ENCODE results near the gene LRRC8A.

LRRC8A gene

DNA sequence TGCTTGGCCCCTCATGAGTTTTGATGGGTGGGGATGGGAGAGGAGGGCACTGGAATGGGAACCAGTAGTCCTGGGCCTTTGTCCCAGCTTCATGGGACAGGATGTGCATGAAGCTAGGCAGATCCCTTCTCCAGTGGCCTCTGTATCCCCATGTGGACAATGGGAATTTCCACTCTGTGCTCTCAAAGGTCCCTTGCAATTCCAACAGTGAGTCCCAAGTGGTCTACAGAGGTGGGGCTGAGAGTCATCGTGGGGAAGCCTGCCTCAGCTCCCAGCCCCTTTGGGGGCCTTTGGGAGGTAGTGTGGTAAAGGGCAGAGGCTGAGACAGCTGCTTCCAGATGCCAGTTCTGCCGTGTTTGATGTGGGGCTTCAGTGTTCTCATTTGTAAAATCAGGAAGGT, 37.0 kb downstream of the LRRC8A start:
- TF ChIP-seq CTCF (conservative IDR thresholded peaks at IDR 0.05) (no peak), ZFX (IDR thresholded peaks at IDR 0.05) (no peak)
- H3K27ac ChIP-seq: peak overlapping the region; percentile 20

DNA sequence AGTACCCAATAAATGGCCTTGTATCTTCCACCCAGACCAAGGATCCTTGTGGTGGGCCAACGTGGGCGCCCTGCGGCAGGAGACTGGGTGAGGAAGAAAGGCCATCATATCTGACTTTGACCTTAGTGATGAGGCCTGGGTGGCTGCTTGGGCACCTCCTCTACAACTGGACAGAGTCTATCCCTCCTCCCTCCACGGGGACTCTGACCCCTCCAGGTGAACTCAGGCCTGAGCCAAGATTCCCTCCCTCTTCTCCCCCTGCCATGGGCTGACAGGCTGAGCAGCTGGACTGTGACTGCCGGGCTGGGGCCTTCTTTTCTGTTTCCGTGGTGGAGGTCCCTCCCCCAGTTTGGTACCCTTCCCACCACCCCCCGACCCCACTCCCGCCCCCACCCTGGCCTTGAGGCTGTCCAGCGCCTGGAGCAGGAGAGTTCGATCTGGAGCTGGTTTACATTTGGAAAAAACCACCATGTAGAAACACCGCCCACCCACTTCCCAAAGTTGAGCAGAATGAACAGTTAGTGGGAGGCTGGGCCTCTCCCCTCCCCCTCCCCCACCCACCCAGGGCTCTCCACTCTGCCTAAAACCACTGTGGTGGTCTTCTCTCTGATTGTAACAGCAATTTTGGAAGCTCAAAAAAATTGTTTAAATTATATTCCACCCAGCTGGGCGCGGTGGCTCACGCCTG, 37.6 kb downstream of the LRRC8A start:
- TF ChIP-seq ZFX (IDR thresholded peaks at IDR 0.05): no peak
- no peak for TF ChIP-seq CTCF (conservative IDR thresholded peaks at IDR 0.05)
- peak overlapping the region; percentile 20 for H3K27ac ChIP-seq

DNA sequence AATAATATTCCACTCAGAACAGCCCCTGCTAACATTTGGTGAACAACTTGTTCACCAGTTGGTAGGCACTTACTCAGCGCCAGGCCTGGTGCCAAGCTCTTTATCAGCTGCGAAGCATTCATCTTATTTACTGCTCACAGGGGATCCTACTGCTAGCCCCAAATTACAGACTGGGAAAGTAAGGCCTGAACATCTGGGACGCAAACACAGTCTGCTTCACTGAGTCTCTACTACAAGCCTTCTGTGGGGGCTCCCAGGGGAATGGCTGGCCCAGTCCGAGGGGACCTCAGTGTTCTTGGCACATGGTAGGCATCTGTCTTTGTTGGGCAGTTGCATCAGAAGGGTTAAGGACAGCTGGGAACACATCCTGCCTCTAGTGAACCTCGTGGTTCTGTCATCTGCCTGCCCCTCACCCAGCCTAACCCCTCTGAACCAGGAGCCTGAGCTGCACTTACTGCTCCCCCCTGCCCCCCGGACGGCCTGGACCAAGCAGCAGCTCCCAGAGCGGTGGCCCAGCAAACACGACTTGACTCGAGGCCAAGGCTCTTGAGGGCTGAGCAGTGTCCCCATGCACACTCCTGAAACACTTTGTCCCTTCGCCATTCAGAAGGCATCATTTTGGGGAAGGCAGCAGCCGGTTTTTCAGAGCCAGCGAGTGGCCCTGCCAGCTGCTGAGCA, 38.6 kb downstream of the LRRC8A start, which contains the start of gene PHYHD1:
Gene PHYHD1 (plus strand): TSS at position 602 of the 678 bp plus-strand sequence. CDS start 1,342 bp downstream, outside the sequence.
- TF ChIP-seq CTCF (conservative IDR thresholded peaks at IDR 0.05): no peak
- no peak for TF ChIP-seq ZFX (IDR thresholded peaks at IDR 0.05)
- H3K27ac ChIP-seq: peak within 1 kb of the TSS; percentile 47

DNA sequence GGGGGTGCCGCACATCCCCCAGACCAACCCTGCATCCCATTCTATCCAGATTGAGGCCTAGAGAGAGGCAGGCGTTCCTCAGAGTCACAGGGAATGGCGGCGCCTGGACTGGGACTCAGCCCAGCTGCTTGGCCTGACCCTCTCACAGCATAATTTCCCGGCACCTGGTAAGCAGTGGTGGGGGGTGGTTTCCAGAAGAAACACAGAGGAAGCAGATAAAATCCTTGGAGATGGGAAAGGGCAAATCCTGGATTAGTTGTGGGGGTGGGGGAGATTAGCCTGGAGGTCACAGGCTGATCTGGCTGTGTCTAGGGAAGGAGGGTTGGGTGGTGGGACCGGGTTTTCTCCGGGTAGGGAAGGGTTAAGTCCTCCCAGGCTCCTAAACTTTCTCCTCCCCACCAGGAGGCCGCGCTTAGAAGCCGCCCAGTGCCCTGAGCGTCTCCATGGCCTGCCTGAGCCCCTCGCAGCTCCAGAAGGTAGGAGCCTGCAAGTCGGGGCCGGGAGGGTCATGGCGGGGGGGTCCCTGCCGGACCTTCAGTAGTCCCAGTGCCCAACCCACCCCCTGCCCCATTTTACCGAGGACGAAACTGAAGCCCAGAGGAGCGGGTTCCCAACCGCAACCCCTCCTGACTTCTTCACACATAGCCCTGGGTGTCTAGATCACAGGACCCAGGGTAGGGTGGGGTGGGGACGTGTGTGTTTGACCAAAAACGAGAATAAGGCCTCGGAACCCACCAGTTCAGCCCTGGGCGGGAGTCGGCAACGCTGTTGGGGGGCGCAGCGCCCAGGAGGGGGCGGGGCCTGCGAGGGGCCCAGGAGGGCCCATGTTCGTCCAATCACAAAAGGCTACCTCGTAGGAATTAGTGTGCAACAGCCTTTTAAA, 40.2 kb downstream of the LRRC8A start:
- no peak overlapping the region for H3K27ac ChIP-seq

GRCh38 chr9:128923493-128923883, 41.6 kb downstream of the LRRC8A start:
- TF ChIP-seq CTCF (conservative IDR thresholded peaks at IDR 0.05) (no peak), ZFX (IDR thresholded peaks at IDR 0.05) (no peak)
- H3K27ac ChIP-seq: no peak overlapping the region

More for the DNA sequence above, 40.2 kb downstream of the LRRC8A start:
- TF ChIP-seq ZFX (IDR thresholded peaks at IDR 0.05): no peak
- TF ChIP-seq CTCF (conservative IDR thresholded peaks at IDR 0.05): no peak

DNA sequence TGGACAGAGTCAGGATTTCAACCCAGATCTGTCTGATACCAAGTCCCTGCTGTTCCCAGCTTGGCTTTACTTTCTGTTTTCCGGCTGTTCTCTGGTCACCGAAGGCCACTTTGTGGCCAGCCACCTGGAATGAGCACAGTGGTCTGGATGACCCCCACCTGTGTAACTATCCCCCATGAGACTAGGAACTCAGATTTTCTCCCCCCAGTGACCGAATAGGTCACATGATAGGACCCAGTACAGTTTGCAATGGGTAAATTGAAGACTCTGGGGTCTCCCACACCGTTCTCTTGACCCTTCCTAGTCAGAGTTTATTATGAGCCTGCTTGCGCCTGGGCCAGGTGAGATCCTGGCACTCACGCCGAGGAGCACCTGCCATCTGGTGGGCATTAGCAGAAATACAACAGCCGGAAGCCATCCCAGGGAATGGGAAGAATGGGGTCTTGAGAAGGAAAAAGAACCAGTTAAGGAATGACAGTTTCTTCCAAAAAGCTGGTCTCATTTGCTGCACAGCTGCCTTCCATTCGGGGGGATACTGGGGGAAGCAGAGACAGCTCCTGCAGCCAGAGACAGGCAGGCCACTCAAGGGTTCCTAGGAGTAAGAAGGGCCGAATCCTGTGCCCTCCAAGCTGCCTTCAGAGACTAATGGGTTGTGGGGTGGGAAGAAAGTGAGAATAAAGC, 45.9 kb downstream of the LRRC8A start:
- H3K27ac ChIP-seq: 0 out of 2 replicates have a peak overlapping the region, but pooled peaks have one; percentile 3
- TF ChIP-seq ZFX (IDR thresholded peaks at IDR 0.05) (no peak), CTCF (conservative IDR thresholded peaks at IDR 0.05) (peak; percentile 96)

All from C4-2B (cell line).